PC-9 (cell line): Measurements from ENCODE around the gene STEEP1. TPM values are rescaled to one million over a fixed set of nuclear protein-coding genes. Genes with fewer than 3 reads are reported as not detected.
"Not testable (repeated sequence)": the region's sequence is repeated elsewhere in the genome, so short reads cannot be mapped to it uniquely, and the experiment has no call there.

Source experiments
- BruUV-seq: library from RNA; stranded (reverse); fragments of 400-500 nt; replicated peaks from 2 replicates; lab custom pipeline; 2021; lab: Mats Ljungman, UMichigan
- CTCF ChIA-PET: fragments of 300-600 bp; sonication (Branson Sonifier 250); formaldehyde crosslinking; loops from one replicate; lab custom pipeline; 2022; ENCODE audit warnings: antibody characterized with exemption; lab: Charles Lee
- POLR2A ChIA-PET: fragments of 300-600 bp; sonication (Branson Sonifier 250); formaldehyde crosslinking; loops from one replicate; lab custom pipeline; 2022; ENCODE audit warnings: antibody characterized with exemption; ENCODE audit not compliant: unreplicated experiment; lab: Charles Lee
- DNase-seq, 2 experiments: peaks; one replicate each; pipeline versions ENCODE4 v3.0.0 to v3.0.0-alpha.2; 2015 to 2022; ENCODE audit warnings: mixed read lengths in 1 of 2
- H2AFZ ChIP-seq: fragments of 200-600 bp; sonication (generic); 2 replicates; pipeline ENCODE4 v1.8.1; 2017; ENCODE audit warnings: antibody characterized with exemption
- H3F3A ChIP-seq: fragments of 200-600 bp; sonication (generic); 2 replicates; pipeline ENCODE4 v1.8.1; 2017; ENCODE audit warnings: antibody characterized with exemption, mild to moderate bottlenecking, low read depth; ENCODE audit not compliant: insufficient read depth
- H3K27ac ChIP-seq: fragments of 200-600 bp; sonication (generic); 2 replicates; pipeline ENCODE4 v1.6.1; 2016; ENCODE audit warnings: mixed run types
- H3K27me3 ChIP-seq: fragments of 200-600 bp; sonication (generic); 2 replicates; pipeline ENCODE4 v1.6.1; 2016; ENCODE audit warnings: low read depth, mixed run types; ENCODE audit not compliant: insufficient read depth
- H3K36me3 ChIP-seq: fragments of 200-600 bp; sonication (generic); 2 replicates; pipeline ENCODE4 v1.6.1; 2016; ENCODE audit warnings: low read depth, mixed run types
- H3K4me1 ChIP-seq: fragments of 200-600 bp; sonication (generic); replicated peaks from 2 replicates; pipeline ENCODE4 v1.6.1; 2016; ENCODE audit warnings: mixed run types; ENCODE audit not compliant: insufficient read depth
- H3K4me2 ChIP-seq: fragments of 200-600 bp; sonication (generic); 2 replicates; pipeline ENCODE4 v1.6.1; 2017; ENCODE audit warnings: mixed run types
- H3K4me3 ChIP-seq: fragments of 200-600 bp; sonication (generic); 2 replicates; pipeline ENCODE4 v1.6.1; 2016; ENCODE audit warnings: mixed run types
- H3K79me2 ChIP-seq: fragments of 200-600 bp; sonication (generic); 2 replicates; pipeline ENCODE4 v1.6.1; 2017; ENCODE audit warnings: low read depth, mixed run types
- H3K9me2 ChIP-seq: fragments of 200-600 bp; sonication (generic); 2 replicates; pipeline ENCODE4 v1.8.1; 2017; ENCODE audit warnings: mild to moderate bottlenecking; ENCODE audit not compliant: insufficient read depth
- H3K9me3 ChIP-seq: fragments of 200-600 bp; sonication (generic); 2 replicates; pipeline ENCODE4 v1.8.1; 2016; ENCODE audit warnings: low read depth; ENCODE audit not compliant: insufficient read depth
- H4K20me1 ChIP-seq: fragments of 200-600 bp; sonication (generic); 2 replicates; pipeline ENCODE4 v1.8.1; 2017; ENCODE audit not compliant: insufficient read depth
- EZH2 ChIP-seq: fragments of 200-600 bp; sonication (generic); IDR thresholded peaks from 2 replicates; pipeline ENCODE4 v1.8.0; 2017; ENCODE audit warnings: antibody characterized with exemption, low read depth
- intact Hi-C: fragments of 100-400 bp; cut with micrococcal nuclease; formaldehyde crosslinking; loops from one replicate; pipeline ENCODE4 v1.10.0; 2022; ENCODE audit not compliant: unreplicated experiment
- total RNA-seq: library from RNA; stranded (reverse); gene quantifications from 2 replicates; pipeline ENCODE4 v1.2.3, GENCODE V29; 2021
- TF ChIP-seq, protein P1 (sequence below): fragments of 200-600 bp; sonication (generic); conservative IDR thresholded peaks from 2 replicates; pipeline ENCODE4 v1.6.1; 2017; ENCODE audit warnings: mixed run types, antibody characterized with exemption, mild to moderate bottlenecking, moderate library complexity

Gene STEEP1
- total RNA-seq, 1 experiment from 2014 or later = 56.5 TPM

DNA sequence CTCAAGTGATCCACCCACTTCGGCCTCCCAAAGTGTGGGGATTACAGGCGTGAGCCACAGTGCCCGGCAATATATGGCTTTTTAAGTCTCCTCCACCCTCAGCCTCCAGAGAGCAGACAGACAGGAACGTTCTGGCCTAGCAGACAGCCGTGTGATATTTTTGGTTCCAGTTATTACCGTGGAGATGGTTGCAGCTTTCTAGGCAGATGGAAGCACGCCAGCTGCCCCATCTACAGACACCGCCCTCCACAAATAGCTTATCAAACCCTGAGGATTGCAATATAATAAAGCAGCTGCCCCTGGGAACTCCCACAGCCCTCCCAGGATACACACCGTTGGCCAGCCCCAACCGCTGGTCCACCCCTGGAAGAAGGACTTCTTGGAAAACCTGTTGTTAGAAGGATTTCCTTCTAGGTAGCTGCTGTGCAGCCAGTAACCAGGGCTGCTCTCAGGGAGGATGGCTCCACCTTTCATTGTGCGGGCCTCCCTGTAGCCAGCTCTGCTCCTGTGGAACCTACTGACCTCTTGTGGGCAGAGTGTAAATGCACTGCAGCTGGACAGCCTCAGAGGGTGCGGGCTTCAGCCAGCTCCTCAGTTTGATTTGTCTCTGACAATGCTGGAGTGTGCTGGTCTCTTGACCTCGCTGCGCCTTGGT, 52.9 kb downstream of the STEEP1 start:
- Histone ChIP-seq H3K9me3 (no peaks in the 10 kb centered on the region), H3K27me3 (no peaks in the 10 kb centered on the region), H3K4me1 (peaks cover 5% of the 10 kb centered on the region), H3K79me2 (no peaks in the 10 kb centered on the region), H3K36me3 (no peaks in the 10 kb centered on the region), H3K27ac (no peak overlapping the region), H3K4me2 (0 out of 2 replicates have a peak overlapping the region, but pooled peaks have one; percentile 13), H3F3A (no peaks in the 10 kb centered on the region), H3K4me3 (no peak overlapping the region), H4K20me1 (no peaks in the 10 kb centered on the region), H2AFZ (no peak overlapping the region), H3K9me2 (no peaks in the 10 kb centered on the region)
- ChIA-PET POLR2A (interaction anchor here (0.6 to 1.1 kb wide), 2 partner anchors 9 to 11 kb away, joined by 3 to 12 read pairs; no protein-coding TSS in a partner anchor), CTCF (interaction anchor here (0.5 to 2.1 kb wide), 11 partner anchors 9 to 393 kb away, joined by 3 to 13 read pairs (median 6); partner anchors contain the start of genes SLC25A5 and UBE2A)
- no TSS peak for BruUV-seq
- DNase-seq = peak; percentile 78 to 80
- TF ChIP-seq, protein P1, sequence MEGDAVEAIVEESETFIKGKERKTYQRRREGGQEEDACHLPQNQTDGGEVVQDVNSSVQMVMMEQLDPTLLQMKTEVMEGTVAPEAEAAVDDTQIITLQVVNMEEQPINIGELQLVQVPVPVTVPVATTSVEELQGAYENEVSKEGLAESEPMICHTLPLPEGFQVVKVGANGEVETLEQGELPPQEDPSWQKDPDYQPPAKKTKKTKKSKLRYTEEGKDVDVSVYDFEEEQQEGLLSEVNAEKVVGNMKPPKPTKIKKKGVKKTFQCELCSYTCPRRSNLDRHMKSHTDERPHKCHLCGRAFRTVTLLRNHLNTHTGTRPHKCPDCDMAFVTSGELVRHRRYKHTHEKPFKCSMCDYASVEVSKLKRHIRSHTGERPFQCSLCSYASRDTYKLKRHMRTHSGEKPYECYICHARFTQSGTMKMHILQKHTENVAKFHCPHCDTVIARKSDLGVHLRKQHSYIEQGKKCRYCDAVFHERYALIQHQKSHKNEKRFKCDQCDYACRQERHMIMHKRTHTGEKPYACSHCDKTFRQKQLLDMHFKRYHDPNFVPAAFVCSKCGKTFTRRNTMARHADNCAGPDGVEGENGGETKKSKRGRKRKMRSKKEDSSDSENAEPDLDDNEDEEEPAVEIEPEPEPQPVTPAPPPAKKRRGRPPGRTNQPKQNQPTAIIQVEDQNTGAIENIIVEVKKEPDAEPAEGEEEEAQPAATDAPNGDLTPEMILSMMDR = peak; percentile 83
- TF ChIP-seq EZH2 = no peak
- intact Hi-C loops = loop anchor here (1.0 to 10.0 kb wide), 6 partner anchors 24 to 703 kb away; partner anchors contain the start of gene SLC25A5

DNA sequence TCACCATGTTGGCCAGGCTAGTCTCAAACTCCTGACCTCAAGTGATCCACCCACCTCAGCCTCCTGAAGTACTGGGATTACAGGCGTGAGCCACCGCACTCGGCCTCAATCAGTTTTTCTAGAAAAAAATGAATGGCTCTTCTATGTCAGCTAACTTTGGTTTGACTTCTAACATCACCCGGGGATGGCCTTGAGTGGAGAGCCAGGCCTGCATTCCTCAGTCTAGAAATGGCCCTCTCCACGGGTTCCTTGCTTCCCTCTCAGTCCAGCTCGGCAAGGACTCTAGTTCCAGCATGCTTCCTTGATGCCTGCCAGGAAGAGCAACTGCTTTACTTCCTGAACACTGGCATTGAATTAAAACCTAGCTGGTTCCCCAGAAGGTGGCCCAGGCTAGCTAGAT, 58.0 kb downstream of the STEEP1 start:
- intact Hi-C loops = no loop called here
- Histone ChIP-seq H3K4me3 (no peak overlapping the region), H3K4me2 (no peak overlapping the region), H3K36me3 (no peaks in the 10 kb centered on the region), H3K27ac (peak overlapping the region; percentile 1; the same call in 1 of the 2 replicates), H3F3A (peaks cover 27% of the 10 kb centered on the region), H4K20me1 (no peaks in the 10 kb centered on the region), H3K9me3 (no peaks in the 10 kb centered on the region), H3K27me3 (no peaks in the 10 kb centered on the region), H2AFZ (no peak overlapping the region), H3K4me1 (peaks cover 28% of the 10 kb centered on the region), H3K79me2 (no peaks in the 10 kb centered on the region), H3K9me2 (no peaks in the 10 kb centered on the region)
- ChIA-PET CTCF (interaction anchor here (0.6 kb wide), 1 partner anchor 30 kb away, joined by 3 read pairs; no protein-coding TSS in a partner anchor), POLR2A (interaction anchor here (0.5 kb wide), 1 partner anchor 713 kb away, joined by 3 read pairs; no protein-coding TSS in a partner anchor)
- TF ChIP-seq, protein P1 = no peak
- TF ChIP-seq EZH2 = no peak
- no peak for DNase-seq
- BruUV-seq = no TSS peak

DNA sequence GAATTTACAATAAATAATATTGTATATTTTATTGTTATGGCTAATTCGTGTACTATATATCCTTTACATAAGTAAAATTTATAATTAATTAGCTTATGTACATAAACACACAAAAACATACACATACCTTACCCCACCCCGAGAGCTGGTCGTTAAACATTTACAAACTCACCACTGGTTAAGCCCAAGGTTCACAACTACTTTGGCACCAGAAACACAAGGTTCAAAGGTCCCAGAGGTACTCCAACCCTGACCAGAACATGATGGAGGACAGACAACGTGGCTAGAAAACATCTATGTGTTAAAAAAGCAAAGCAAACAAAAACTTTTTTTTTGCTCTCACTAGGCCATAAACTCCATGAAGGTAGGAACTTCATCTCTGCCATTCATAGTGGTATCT, 59.3 kb downstream of the STEEP1 start:
- Histone ChIP-seq H3K9me2 (no peaks in the 10 kb centered on the region), H3K27me3 (no peaks in the 10 kb centered on the region), H2AFZ (no peak overlapping the region), H3K9me3 (no peaks in the 10 kb centered on the region), H4K20me1 (no peaks in the 10 kb centered on the region), H3K4me3 (no peak overlapping the region), H3K79me2 (no peaks in the 10 kb centered on the region), H3K4me2 (no peak overlapping the region), H3K36me3 (no peaks in the 10 kb centered on the region), H3K4me1 (peaks cover 37% of the 10 kb centered on the region), H3K27ac (no peak overlapping the region), H3F3A (peaks cover 40% of the 10 kb centered on the region)
- TF ChIP-seq, protein P1 = no peak
- no peak for TF ChIP-seq EZH2
- POLR2A ChIA-PET = no interaction called here
- CTCF ChIA-PET = interaction anchor here (0.5 to 0.6 kb wide), 2 partner anchors 49 to 286 kb away, joined by 3 to 4 read pairs; no protein-coding TSS in a partner anchor
- DNase-seq = no peak
- BruUV-seq = no TSS peak
- intact Hi-C loops = no loop called here

DNA sequence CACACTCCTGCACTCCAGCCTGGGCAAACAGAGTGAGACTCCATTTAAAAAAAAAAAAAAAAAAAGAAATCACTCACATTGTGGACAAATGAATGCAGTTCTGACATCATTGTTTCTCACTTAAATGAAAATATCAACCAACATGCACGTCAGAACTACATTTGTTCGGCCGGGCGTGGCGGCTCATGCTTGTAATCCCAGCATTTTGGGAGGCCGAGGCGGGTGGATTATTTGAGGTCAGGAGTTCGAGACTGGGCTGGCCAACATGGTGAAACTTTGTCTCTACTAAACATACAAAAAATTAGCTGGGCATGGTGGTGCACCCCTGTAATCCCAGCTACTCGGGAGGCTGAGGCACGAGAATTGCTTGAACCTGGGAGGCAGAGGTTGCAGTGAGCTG, 60.1 kb downstream of the STEEP1 start:
- H3K4me2 ChIP-seq, POLR2A ChIA-PET, H3K4me3 ChIP-seq, H2AFZ ChIP-seq, H3K9me3 ChIP-seq, H3K36me3 ChIP-seq, intact Hi-C loops, DNase-seq, BruUV-seq, H3K27me3 ChIP-seq, H3K9me2 ChIP-seq, H3K79me2 ChIP-seq, H4K20me1 ChIP-seq: not testable (repeated sequence)
- CTCF ChIA-PET = interaction anchor here (0.5 kb wide), 1 partner anchor 48 kb away, joined by 4 read pairs; no protein-coding TSS in a partner anchor
- Histone ChIP-seq H3K4me1 (peaks cover 45% of the 10 kb centered on the region), H3F3A (peaks cover 48% of the 10 kb centered on the region), H3K27ac (peak overlapping the region; percentile 95; the same call in 1 of the 2 replicates)
